Astrocyte (in vitro differentiated cells and primary cell): Measurements from ENCODE around the gene FCN2. TPM values are rescaled to one million over a fixed set of nuclear protein-coding genes. Genes with fewer than 3 reads are reported as not detected.

ENCODE experiments used
- DNase-seq: peaks from one replicate; pipeline ENCODE4 v3.0.0-alpha.2; 2010; ENCODE audit warnings: low read depth
- FAIRE-seq: peaks from 2 replicates; lab custom pipeline; 2011; peaks lifted over from hg19 to GRCh38; lab: Jason Lieb, UNC
- H2AFZ ChIP-seq: 2 replicates; pipeline ENCODE4 v1.6.0; 2012; ENCODE audit warnings: low read depth, low read length, inconsistent platforms
- H3K27ac ChIP-seq: 2 replicates; pipeline ENCODE4 v1.5.1; 2011; ENCODE audit warnings: low read depth, low read length, inconsistent platforms
- H3K27me3 ChIP-seq: 2 replicates; pipeline ENCODE4 v1.6.0; 2011; ENCODE audit warnings: low read length, inconsistent platforms; ENCODE audit not compliant: insufficient read depth
- H3K36me3 ChIP-seq: 2 replicates; pipeline ENCODE4 v1.5.1; 2011; ENCODE audit warnings: low read length, inconsistent platforms; ENCODE audit not compliant: insufficient read depth
- H3K4me1 ChIP-seq: 2 replicates; pipeline ENCODE4 v1.5.1; 2011; ENCODE audit warnings: low read length, inconsistent platforms; ENCODE audit not compliant: insufficient read depth
- H3K4me2 ChIP-seq: 2 replicates; pipeline ENCODE4 v1.6.0; 2012; ENCODE audit warnings: low read length, inconsistent platforms
- H3K4me3 ChIP-seq: 2 replicates; pipeline ENCODE4 v1.5.1; 2011; ENCODE audit warnings: low read depth, mild to moderate bottlenecking, low read length, inconsistent platforms; ENCODE audit not compliant: insufficient read depth
- H3K79me2 ChIP-seq: 2 replicates; pipeline ENCODE4 v1.6.0; 2012; ENCODE audit warnings: mild to moderate bottlenecking, low read length, inconsistent platforms; ENCODE audit not compliant: insufficient read depth
- H3K9ac ChIP-seq: 2 replicates; pipeline ENCODE4 v1.6.0; 2012; ENCODE audit warnings: mild to moderate bottlenecking, low read length, inconsistent platforms
- H3K9me3 ChIP-seq: 2 replicates; pipeline ENCODE4 v1.5.1; 2012; ENCODE audit warnings: low read depth, mild to moderate bottlenecking, low read length, inconsistent platforms; ENCODE audit not compliant: insufficient read depth
- H4K20me1 ChIP-seq: 2 replicates; pipeline ENCODE4 v1.6.0; 2012; ENCODE audit warnings: low read length, inconsistent platforms; ENCODE audit not compliant: insufficient read depth
- H3K27ac Mint-ChIP-seq: one replicate; pipeline ENCODE4 v1.8.0; 2021; ENCODE audit warnings: mild to moderate bottlenecking, mixed read lengths; ENCODE audit not compliant: unreplicated experiment
- H3K27me3 Mint-ChIP-seq: one replicate; pipeline ENCODE4 v1.8.0; 2021; ENCODE audit warnings: low read depth, mixed read lengths; ENCODE audit not compliant: unreplicated experiment
- H3K36me3 Mint-ChIP-seq: one replicate; pipeline ENCODE4 v1.8.0; 2021; ENCODE audit warnings: low read depth, mixed read lengths; ENCODE audit not compliant: unreplicated experiment
- H3K4me1 Mint-ChIP-seq: one replicate; pipeline ENCODE4 v1.8.0; 2021; ENCODE audit warnings: low read depth, mixed read lengths; ENCODE audit not compliant: unreplicated experiment
- H3K4me3 Mint-ChIP-seq: one replicate; pipeline ENCODE4 v1.8.0; 2021; ENCODE audit warnings: mild to moderate bottlenecking, moderate library complexity, mixed read lengths; ENCODE audit not compliant: unreplicated experiment
- H3K9me3 Mint-ChIP-seq: one replicate; pipeline ENCODE4 v1.8.0; 2021; ENCODE audit warnings: mild to moderate bottlenecking, mixed read lengths; ENCODE audit not compliant: unreplicated experiment
- CTCF ChIP-seq: IDR thresholded peaks from 2 replicates; pipeline ENCODE4 v1.5.1; 2011; ENCODE audit warnings: low read depth, mild to moderate bottlenecking, inconsistent platforms, low read length, moderate library complexity; ENCODE audit not compliant: insufficient read depth
- EZH2 ChIP-seq: IDR thresholded peaks from 2 replicates; pipeline ENCODE4 v1.6.1; 2012; ENCODE audit warnings: mild to moderate bottlenecking, low read length, inconsistent platforms; ENCODE audit not compliant: insufficient read depth
- total RNA-seq: library from RNA; stranded (reverse); gene quantifications from 2 replicates; pipeline ENCODE4 v1.2.1, GENCODE V29; 2021

The FCN2 gene
- total RNA-seq, 1 donor from 2014 or later: not detected

- Mint-ChIP-seq H3K4me3 (no peak overlapping the region), H3K27me3 (no peaks in the 10 kb centered on the region), H3K36me3 (peaks cover 18% of the 10 kb centered on the region), H3K9me3 (no peaks in the 10 kb centered on the region), H3K4me1 (peaks cover 10% of the 10 kb centered on the region), H3K27ac (peak overlapping the region; percentile 72)
- Histone ChIP-seq H3K36me3 (peaks cover 42% of the 10 kb centered on the region), H3K4me3 (no peak overlapping the region), H3K9ac (peak overlapping the region; percentile 27), H3K4me2 (no peak overlapping the region), H4K20me1 (peaks cover 97% of the 10 kb centered on the region), H3K9me3 (no peaks in the 10 kb centered on the region), H3K27ac (no peak overlapping the region), H2AFZ (no peak overlapping the region), H3K4me1 (peaks cover 13% of the 10 kb centered on the region), H3K79me2 (peaks cover 33% of the 10 kb centered on the region), H3K27me3 (no peaks in the 10 kb centered on the region)
- DNase-seq: no peak
- no peak for FAIRE-seq
- no peak for TF ChIP-seq CTCF
- TF ChIP-seq EZH2: no peak
These were observed 44.1 kb upstream of the FCN2 start for GRCh38 chr9:134836406-134836970.

GRCh38 chr9:134837529-134837928, 43.1 kb upstream of the FCN2 start:
- peak overlapping the region; percentile 39 for H3K4me2 ChIP-seq
- no peak overlapping the region for H3K4me3 Mint-ChIP-seq
- peak overlapping the region; percentile 81 for H3K27ac Mint-ChIP-seq
- H3K4me1 ChIP-seq: peaks cover 13% of the 10 kb centered on the region
- H3K9me3 ChIP-seq: no peaks in the 10 kb centered on the region
- no peak overlapping the region for H3K9ac ChIP-seq
- H2AFZ ChIP-seq: no peak overlapping the region
- peaks cover 7% of the 10 kb centered on the region for H3K4me1 Mint-ChIP-seq
- H3K27me3 Mint-ChIP-seq: no peaks in the 10 kb centered on the region
- peak overlapping the region; percentile 2 for H3K27ac ChIP-seq
- peak; percentile 48 for DNase-seq
- TF ChIP-seq EZH2: no peak
- peaks cover 46% of the 10 kb centered on the region for H3K36me3 ChIP-seq
- no peaks in the 10 kb centered on the region for H3K9me3 Mint-ChIP-seq
- peaks cover 33% of the 10 kb centered on the region for H3K79me2 ChIP-seq
- no peak for FAIRE-seq
- H3K27me3 ChIP-seq: no peaks in the 10 kb centered on the region
- peaks cover 18% of the 10 kb centered on the region for H3K36me3 Mint-ChIP-seq
- no peak overlapping the region for H3K4me3 ChIP-seq
- peaks cover 100% of the 10 kb centered on the region for H4K20me1 ChIP-seq

- Histone ChIP-seq H3K79me2 (peaks cover 25% of the 10 kb centered on the region), H3K36me3 (peaks cover 53% of the 10 kb centered on the region)
These were observed 41.8 kb upstream of the FCN2 start for GRCh38 chr9:134838651-134839454.

More at GRCh38 chr9:134838651-134839454, 41.8 kb upstream of the FCN2 start:
- H3K4me2 ChIP-seq: no peak overlapping the region
- H3K27ac ChIP-seq: no peak overlapping the region
- no peaks in the 10 kb centered on the region for H3K9me3 ChIP-seq
- no peaks in the 10 kb centered on the region for H3K9me3 Mint-ChIP-seq
- no peak overlapping the region for H2AFZ ChIP-seq
- peaks cover 7% of the 10 kb centered on the region for H3K4me1 Mint-ChIP-seq
- FAIRE-seq (no peak), DNase-seq (no peak)
- H3K27me3 ChIP-seq: no peaks in the 10 kb centered on the region
- no peak overlapping the region for H3K9ac ChIP-seq
- peaks cover 13% of the 10 kb centered on the region for H3K4me1 ChIP-seq
- H3K4me3 ChIP-seq: no peak overlapping the region
- TF ChIP-seq EZH2 (no peak), CTCF (no peak)
- H3K36me3 Mint-ChIP-seq: peaks cover 29% of the 10 kb centered on the region
- no peak overlapping the region for H3K4me3 Mint-ChIP-seq
- H3K27me3 Mint-ChIP-seq: no peaks in the 10 kb centered on the region
- H4K20me1 ChIP-seq: peaks cover 100% of the 10 kb centered on the region
- peak overlapping the region; percentile 58 for H3K27ac Mint-ChIP-seq
